Upper lobe of left lung (tissue), 4 donors: ENCODE measurements around the gene WDR90.

ENCODE experiments used
- CTCF ChIP-seq, 6 experiments: fragments of 450-650 bp in 4 of 6; fragments of 200-600 bp in 2 of 6; sonication (generic) in 2 of 6; IDR thresholded peaks; one replicate each; pipeline ENCODE4 v1.5.1; 2016 to 2019; ENCODE audit warnings: antibody characterized with exemption in 6 of 6
- POLR2AphosphoS5 ChIP-seq, 2 donors: sonication (generic); formaldehyde crosslinking; IDR thresholded peaks; one replicate each; pipeline ENCODE4 v1.5.1; 2017; ENCODE audit warnings: antibody characterized with exemption in 2 of 2

GRCh38 chr16:687499-687898 lies 38.3 kb downstream of the WDR90 start:
- TF ChIP-seq CTCF (IDR thresholded peaks at IDR 0.05) (no peak), POLR2AphosphoS5 (IDR thresholded peaks at IDR 0.05) (no peak)
